GM12864 (cell line): Measurements from ENCODE around the gene CHD3.

Experiments
- DNase-seq: peaks from one replicate; pipeline ENCODE4 v3.0.0-alpha.2; 2011; ENCODE audit warnings: low read depth
- H3K4me3 ChIP-seq: 2 replicates; pipeline ENCODE4 v1.5.1; 2011; ENCODE audit warnings: mild to moderate bottlenecking, low read depth, low read length, control low read depth
- CTCF ChIP-seq: IDR thresholded peaks from 2 replicates; pipeline ENCODE4 v1.5.1; 2011; ENCODE audit warnings: low read depth, mild to moderate bottlenecking, moderate library complexity, low read length, control low read depth, inconsistent platforms; ENCODE audit errors: missing control alignments

Gene CHD3

GRCh38 chr17:7884581-7885366 is 3.8 kb upstream of the CHD3 start:
- peak overlapping the region; percentile 93 for H3K4me3 ChIP-seq
- no peak for TF ChIP-seq CTCF
- no peak for DNase-seq

DNA sequence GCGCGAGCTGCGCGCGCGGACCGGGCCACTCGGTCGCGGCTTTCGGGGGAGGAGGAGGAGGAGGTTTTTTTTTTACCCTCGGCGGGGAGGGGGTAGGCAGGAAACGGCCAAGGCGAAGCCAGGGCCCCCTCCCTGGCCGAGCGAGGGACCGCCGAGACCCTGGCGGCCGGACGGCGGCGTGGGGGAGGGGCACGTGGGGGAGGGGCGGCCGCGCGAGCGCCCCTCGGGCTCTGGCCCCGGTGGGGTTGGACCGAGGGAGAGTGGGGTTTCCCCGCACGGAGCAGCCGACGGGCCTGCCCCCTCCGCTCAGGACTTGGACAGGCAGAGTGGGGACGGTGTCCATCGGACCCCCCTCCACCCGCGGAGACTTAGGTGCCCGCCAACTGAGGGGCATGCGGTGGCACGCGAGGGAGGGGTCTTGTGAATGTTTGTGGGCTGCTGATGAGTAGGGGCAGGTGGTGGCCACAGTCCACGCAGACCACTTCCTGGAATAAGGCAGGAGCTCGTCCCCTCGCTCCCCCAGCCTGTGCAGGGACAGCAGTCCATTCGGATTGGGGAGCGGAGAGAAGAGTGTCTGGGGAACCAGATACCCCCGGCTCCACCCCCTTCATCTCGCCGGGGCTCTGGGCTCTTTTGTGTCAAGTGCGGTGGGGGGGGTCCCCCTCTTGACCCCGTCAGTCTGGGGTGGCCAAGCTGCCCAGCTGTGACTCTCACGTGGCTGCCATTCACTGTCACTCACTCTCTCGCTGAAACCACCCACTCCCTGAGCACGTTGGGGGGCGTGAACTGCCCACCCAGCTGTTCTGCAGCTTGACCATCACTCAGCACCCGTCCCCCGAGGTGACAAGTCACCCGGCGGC is 3.0 kb upstream of the CHD3 start:
- no peak for DNase-seq

GRCh38 chr17:7886227-7887037 is 2.2 kb upstream of the CHD3 start:
- peak overlapping the region; percentile 93 for H3K4me3 ChIP-seq
- DNase-seq, result no peak
- TF ChIP-seq CTCF, result peak; percentile 17

More for the DNA sequence above, 3.0 kb upstream of the CHD3 start:
- H3K4me3 ChIP-seq, result peak overlapping the region; percentile 93
- no peak for TF ChIP-seq CTCF

DNA sequence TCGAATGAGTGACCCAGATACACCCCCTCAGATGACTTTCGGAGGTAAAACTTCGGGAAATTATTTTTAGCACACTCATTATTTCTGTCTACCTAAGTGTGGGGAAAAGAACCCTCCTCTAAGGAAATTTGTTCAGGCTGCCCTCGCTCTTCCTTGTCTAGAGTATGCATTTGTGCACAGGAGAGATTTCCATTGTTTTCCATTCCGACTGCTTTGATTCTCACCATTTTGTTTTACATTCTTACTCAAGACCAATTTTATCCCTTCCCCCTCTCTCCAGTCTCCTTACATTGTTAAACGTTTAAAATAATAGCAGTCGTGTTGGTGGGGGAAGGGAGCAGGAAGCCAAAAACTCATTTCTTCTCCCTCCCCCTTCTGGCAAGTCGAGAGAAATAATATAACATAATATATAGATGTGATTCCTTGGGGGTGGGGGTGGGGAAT is 1.5 kb upstream of the CHD3 start:
- TF ChIP-seq CTCF, result no peak
- peak overlapping the region; percentile 93 for H3K4me3 ChIP-seq
- DNase-seq, result no peak

- peak overlapping the region; percentile 93 for H3K4me3 ChIP-seq
- TF ChIP-seq CTCF, result no peak
- DNase-seq, result no peak
Observed at GRCh38 chr17:7887482-7888183, 956 bp upstream of the CHD3 start.
